ENCODE results near the gene APELA. TPM values are rescaled to one million over a fixed set of nuclear protein-coding genes. Genes with fewer than 3 reads are reported as not detected.
A peak's percentile ranks its signal among the peaks of the same experiment; 100 is the strongest.
"Not testable (repeated sequence)": the region's sequence is repeated elsewhere in the genome, so short reads cannot be mapped to it uniquely, and the experiment has no call there.

Gene APELA, protein sequence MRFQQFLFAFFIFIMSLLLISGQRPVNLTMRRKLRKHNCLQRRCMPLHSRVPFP
- not detected in 2 replicates for total RNA-seq
- polyA plus RNA-seq (2012) = 0.04 TPM

DNA sequence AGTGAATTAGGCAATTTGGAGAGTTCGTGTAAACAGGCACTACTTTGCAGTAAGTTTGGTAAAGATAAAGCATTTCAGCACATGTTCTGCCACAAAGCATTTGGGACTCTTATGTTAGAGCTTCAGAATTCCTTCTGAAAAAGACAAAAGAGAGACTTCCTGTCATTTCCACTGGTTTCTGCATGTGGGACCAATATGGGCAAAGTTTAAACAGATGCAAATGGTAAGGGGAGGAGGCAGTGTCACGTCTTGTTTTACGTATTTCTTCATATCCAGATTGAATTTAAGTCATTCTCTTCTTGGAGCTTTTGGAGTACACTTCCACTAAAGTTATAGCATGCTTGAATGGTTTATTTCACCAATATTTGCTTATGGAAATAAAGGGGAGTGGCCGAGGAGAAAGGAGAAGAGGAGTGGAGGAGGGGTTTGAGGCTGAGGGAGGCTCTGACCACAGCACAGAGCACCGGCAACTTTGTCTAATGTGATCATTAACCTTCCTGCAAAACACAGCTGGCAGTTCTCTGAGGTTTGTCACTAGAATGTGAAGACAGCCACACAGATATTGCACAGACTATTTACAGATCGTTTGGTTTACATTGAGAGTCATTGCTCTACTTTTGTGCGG lies at the start of gene APELA:
APELA (plus strand) TSS at position 479 of the 625 bp plus-strand sequence. CDS start 154 bp downstream, outside the sequence.
- peak; percentile 46 for DNase-seq (ENCODE audit: low read depth)

DNA sequence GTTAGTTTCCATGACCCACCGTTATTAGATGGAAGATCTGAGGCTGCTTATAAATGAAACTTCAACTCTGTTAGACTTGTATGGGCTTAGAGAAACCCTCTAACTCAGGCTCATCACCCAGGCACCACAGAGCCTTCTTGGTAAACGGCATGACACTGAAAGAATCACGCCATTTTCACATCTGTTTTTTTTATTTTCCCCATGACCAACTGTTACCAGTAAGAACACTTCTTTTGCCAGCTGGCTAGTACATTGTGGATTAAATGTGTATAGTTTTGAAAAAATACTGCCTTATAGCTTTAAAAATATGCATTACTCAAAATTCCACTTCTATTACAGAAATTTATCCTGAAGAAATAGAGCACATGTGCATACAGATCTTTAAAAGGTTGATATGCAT lies 48.0 kb upstream of the APELA start:
- DNase-seq (ENCODE audit: low read depth) = no peak

DNA sequence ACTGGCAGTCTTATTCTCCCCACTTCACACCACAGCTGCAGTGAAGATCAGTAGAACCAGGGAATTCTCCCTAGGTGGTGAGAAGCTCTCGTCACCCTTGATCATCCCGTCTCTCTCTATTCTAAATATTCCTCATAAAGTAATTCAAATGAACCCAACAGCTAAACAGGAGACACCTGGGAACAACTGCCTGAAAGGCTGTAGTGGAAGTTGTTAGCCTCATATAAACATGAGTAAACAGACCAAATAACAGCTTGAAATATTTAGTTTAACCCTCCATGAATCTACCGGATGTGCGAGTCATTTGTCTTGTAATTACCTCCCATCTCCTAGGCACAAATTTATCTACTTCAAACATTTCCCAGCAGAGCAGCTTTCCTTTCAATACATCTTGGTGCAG lies 30.4 kb upstream of the APELA start:
- no peak for DNase-seq (ENCODE audit: low read depth)

DNA sequence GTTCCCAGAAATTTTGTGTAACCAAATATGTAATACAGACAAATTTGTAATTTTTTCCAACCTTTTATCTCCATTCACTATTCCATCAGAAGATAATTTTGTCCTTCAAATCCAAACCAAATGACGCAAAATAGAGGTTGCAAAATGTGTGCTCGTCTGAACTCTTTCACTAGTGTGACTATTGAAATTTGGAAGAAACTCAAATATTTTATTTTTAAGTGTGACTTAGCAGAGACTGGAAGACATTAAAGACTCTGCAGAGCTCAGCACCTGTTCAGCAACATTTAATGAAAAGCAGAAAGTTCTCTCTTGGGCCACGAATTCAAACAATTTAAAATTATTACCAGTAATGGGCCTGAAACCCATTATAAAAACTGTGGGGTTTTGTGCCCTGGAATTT lies 30.0 kb upstream of the APELA start:
- DNase-seq (ENCODE audit: low read depth) = no peak

DNA sequence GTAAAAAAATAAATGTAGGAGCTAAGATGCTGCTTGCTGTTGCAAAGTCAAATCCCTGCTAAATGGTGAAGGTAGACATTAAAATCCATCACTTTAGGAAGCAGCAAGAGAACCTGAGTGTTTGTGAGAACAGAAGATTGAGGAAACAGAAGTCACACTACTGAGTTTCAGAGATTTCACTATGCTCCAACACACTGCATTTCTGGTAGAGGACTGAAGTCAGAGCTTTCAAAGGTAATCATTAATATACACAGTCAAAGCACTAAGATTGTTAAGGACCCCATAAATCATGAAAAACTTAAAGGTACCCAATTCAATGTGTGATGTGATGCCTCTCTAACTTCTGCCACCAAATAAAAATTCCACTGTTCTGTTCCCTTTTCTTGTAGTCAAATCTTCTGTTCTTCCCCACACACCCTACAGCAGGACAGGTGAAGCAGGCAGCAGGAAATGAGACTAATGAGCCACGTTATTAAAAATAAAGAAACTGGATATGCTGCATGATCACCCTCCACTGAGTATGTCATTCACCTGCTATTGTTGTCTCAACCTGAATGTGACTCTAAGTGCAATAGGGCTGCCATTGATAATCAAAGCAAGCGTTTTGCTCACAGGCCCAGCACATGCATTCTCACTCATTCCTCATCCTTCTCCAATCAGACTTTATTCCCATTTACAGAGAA lies 28.9 kb upstream of the APELA start:
- no peak for DNase-seq (ENCODE audit: low read depth)

DNA sequence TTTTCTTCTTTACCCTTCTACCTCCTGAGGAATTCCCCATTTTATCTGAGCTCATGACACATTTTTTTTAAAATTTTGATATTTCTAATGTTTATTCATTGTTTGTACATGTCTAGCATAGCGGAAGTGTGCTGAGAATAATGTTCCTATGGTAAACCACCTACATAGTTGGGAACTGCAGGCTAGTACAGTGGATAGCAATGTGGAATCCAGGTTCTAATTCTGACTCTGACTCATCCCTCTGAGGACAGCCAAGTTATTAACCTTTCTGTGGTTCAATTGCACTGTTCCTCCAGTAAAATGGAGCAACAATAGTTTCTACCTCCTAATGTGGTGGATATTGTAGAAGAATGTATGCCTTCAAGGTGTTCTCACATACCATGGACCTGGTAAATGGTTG lies 20.6 kb upstream of the APELA start:
- DNase-seq (ENCODE audit: low read depth) = peak; percentile 45

DNA sequence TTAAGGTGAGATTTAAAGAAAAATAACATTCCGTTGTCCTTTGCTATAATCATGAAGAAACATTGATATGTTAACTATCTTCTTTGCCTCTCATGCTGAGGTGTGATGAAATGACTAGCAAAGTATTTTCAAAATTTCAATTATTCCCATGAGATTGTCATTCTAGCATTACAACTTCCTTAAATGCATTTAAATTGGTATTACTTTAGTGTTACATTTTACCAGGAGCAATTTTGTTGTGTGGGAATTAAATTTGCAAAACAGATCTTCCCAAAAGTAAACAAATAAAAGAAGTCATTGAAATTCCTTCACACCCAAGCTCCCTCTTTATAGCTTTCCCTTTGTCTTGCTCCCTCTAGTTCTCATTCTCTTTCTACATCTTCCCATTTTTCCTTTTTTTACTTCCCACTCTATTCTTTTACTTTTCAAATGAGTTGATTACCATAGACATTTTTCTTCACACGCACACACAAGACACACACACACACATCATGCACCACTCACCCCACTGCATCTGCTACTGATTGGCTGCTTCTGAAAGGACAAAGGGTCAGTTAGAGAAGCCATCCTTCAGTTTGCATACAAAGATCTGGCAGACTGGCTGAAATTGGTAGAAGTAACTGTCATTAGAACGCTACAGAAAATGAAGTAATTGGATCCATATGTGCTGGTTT lies 10.0 kb upstream of the APELA start:
- peak; percentile 6 for DNase-seq (ENCODE audit: low read depth)

DNA sequence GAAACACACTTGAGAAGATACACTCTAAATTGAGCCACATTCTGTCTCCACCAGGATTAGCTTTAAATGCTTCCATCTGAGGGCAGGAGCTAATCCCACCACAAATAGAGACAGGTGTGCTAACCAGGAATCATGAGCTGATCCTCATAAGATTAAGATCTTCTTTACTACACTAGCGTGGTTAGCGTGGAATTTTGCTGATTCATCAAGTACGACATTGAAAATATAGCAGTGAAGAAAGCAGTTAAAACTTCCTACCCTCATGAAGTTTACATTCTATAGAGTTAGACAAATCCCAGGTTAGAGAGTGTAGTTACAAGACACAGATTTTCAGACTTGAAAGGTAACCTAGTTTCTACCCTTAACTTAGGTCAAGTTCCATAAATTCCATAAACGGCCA lies 5.3 kb upstream of the APELA start:
- peak; percentile 20 for DNase-seq (ENCODE audit: low read depth)

DNA sequence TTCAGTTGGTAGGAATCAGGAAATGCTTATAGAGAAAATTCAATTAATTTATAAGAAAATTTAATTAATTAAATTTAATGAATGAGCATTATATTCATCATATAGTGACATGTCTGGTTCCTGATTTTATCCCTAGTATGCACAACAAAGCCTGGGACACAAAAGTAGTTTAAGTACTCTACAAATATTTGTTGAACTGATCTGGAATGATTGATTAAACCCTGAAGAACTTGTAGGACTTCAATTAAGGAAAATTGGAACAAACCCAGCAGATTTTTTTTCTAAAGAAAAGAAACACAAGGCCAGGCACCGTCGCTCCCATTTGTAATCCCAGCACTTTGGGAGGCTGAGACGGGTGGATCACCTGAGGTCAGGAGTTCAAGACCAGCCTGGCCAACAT lies 4.5 kb upstream of the APELA start:
- no peak for DNase-seq (ENCODE audit: low read depth)

DNA sequence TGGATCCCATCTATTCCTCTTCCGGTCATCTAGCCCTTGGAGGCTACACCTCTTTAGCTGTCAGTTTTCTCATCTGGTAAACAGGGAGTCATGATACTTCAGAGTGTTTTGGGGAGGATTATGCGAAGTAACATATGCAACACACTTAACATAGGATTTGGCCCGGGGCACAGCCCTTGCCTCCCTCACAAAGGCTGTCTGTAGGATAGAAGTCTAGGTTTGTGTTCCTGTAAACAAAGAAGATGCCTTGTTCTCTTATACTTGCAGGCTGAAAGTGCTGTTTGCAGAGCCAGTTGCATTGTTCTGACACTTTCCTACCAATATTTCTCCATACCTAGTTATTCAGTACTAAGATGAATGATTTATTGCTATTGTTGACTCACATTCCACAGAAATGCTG lies 2.2 kb upstream of the APELA start:
- DNase-seq (ENCODE audit: low read depth) = no peak

DNA sequence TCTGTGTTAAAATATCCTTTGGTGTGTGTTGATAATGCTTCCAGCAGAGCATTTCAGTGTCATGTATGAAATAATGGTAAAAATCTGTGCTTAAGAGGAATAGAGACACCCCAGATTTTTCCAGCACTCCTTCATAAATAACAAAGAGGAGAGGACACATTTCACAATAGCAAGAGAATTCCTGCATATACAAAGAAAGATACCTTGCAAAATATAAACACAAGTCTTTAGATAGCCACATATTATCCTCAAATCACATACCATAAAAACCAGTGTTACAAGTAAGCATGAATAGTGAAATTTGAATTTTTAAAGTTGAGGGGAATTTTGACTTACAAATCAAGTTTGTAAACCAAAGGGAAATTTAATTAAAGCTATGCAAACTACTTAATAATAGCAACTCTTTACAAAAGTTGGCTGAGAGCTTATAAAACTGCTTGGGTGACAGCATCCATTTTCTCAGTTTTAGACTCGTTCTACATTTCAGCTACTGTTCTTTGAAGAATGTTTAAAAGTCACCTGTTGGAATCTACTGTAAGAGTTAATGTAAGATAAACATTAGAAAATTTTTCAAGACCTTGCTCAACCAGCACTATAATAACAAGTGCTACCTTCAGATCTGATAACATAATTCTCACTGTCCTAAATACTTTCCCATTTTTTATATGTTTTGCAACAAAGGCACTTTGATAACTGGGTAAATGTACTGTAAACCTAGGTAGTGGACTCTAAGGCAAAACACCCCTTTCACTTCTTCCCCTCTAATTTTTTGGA lies 3.7 kb downstream of the APELA start:
- DNase-seq (ENCODE audit: low read depth) = no peak

DNA sequence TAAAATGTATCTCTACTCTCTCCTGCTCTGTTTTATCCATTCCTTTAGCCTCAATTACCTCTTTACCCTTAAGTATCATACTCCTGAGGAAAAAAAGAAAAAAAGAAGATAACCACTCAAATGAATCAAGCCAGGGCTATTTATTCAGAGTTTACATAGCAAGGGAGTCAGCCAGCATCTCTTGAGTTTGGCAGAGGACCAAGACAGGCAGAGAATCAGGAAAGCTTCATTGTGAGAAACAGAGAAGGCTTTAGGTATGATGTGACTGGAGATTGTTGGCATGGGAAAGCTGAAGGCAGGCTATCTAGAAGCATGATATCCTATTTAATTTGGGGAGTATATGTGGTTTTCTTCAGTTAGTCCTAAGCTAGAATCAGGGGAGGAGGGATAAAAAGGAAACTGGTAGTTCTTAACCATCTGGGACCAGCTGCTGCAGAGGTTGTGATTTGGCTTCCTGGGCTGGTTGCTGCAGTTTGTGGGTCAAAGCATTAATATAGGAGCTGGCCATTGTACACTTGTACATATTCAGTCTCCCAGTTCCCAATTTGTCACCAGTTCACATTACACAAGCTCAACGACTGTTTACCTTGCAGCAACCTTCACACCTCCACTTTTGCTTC lies 11.2 kb downstream of the APELA start:
- DNase-seq (ENCODE audit: low read depth) = peak; percentile 8

DNA sequence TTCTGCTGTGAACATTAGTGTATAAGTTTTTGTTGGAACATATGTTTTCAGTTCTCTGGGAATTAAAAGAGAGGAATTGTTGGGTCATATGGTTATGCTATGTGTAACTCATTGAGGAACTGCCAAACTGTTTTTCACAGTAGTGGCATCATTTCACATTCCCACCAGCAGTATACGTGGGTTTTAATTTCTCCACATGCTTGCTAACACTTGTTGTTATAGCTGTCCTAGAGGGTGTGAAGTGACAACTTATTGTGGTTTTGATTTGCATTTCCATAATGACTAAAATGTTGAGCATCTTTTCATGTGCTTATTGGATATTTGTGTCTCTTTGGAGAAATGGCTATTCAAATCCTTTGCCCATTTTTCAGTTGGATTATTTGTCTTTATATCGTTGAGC lies 13.7 kb downstream of the APELA start:
- DNase-seq (ENCODE audit: low read depth) = no peak

DNA sequence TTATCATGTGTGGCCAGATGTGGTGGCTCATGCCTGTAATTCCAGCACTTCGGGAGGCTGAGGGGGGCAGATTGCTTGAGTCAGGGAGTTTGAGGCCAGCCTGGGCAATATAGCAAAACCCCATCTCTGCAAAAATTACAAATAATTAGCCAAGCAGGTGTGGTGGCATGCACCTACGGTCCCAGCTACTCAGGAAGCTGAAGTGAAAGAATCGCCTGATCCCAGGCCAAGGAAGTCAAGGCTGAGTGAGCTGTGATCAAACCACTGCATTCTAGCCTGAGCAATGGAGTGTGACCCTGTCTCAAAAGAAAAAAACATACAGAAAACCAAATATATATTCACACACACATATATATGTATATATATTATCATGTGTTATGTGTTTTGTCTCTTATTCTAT lies 15.0 kb downstream of the APELA start:
- DNase-seq (ENCODE audit: low read depth) = no peak

DNA sequence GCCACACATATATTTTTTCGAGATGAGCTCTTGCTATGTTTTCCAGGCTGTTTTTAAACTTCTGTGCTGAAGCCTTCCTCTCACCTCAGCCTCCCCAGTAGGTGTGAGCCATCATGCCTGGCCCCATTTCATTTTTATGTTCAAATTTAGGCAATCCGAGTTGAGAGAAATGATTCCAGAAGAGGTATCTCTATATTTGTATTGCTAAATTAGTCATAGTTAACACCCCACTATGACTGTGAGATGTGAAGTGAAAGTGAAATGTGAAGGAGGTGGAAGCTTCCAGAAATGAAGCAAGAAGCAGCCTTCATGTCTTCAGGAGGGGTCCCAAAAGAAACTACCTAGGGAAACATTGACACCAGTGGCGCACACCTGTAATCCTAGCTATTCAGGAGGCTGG lies 17.7 kb downstream of the APELA start:
- no peak for DNase-seq (ENCODE audit: low read depth)

DNA sequence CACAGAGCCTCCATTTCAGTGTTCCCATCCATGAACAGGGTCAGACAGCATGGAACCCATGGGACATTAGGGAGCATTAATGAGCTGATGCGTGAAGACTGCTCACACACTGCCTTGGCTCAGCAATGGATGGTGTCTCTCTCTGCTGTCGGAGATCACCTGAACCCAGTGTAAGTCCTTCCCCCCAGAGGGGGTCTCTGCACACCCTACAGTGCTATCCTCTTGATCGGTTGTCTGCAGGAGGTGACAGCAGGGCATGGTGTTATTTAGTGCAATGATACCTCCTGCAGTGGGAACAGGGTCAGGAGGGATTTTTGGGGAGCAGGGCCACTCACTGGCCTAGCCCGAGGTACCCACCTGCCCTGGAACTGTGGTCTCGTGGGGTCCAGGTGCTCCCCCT lies 25.6 kb downstream of the APELA start:
- DNase-seq (ENCODE audit: low read depth) = no peak

DNA sequence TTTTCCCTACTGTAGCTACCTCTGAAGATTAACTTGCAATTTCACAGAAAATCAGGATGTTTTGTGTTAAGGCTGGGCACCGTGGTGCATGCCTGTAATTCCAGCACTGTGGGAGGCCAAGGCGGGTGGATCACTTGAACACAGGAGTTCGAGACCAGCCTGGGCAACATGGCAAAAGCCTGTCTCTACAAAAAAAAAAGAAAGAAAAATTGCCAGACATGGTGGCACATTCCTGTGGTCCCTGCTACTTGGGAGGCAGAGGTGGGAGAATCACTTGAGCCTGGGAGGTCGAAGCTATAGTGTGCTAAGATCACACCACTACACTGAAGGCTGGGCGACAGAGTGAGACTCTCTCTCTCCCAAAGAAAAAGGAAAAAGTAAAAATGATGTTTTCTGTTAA lies 27.4 kb downstream of the APELA start:
- no peak for DNase-seq (ENCODE audit: low read depth)

DNA sequence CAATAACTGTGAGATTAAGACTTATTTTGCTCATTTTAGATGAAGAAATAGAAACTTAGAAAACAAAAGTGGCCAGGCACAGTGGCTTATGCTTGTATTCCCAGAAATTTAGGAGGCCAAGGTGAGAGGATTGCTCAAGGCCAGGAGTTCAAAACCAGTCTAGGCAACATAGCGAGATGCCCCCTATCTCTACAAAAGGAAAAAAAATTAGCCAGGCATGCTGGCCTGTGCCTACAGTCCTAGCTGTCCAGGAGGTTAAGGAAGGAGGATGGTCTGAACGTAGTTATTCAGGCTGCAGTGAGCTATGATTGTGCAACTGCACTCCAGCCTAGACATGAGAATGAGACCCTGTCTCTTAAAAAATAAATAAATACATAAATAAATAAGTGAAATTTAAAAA lies 28.0 kb downstream of the APELA start:
- no peak for DNase-seq (ENCODE audit: low read depth)

DNA sequence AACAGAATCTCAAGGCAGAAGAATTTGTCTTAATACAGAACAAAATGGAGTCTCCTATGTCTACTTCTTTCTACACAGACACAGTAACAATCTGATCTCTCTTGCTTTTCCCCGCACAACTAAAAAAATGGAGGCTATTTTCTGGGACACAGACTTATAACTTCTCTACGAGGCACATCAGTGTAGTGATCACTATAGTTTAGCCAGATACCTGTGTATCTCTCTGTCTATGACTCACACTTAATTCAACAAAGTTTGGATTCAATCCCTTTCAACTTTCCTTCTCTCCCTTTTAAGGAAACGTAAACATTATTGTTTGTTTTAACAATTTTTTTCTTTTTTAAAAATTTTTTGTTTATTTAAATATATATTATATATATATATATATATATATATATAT lies 29.4 kb downstream of the APELA start:
- DNase-seq (ENCODE audit: low read depth) = no peak

DNA sequence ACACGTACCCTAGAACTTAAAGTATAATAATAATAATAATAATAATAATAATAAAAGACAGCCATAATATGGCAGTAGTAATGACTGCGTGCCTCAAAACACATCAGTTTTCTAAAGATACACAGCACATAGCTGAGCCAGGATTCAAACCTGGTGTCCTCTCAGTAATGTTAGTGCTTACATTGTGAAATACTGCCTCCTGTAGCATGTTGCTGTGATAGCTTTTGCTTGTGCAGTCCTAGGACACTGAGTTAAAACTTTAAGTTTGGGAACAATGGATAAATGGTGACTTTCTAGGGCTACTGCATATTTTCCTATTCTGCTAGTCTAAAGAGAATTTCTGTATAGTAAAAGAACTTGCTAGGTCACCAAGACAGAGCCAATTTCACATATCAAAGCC lies 36.5 kb downstream of the APELA start:
- DNase-seq (ENCODE audit: low read depth) = not testable (repeated sequence)

DNA sequence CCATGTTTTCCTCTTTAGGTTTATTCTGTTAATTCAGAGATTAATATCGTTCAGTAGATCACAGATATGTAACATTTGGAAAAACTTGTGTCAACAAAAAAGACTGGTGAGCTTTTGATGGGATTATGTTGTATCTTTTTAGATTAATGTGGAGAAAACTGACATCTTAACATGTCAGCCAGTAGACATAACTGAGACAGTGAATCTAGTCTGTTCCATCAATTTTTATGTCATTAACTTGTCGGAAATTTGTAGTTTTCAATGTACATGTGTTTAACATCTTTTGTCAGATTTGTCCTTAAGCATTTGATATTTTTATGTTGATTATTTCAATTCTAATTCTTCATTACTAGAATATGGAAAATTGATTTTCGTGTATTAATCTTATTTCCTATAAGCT lies 42.0 kb downstream of the APELA start:
- no peak for DNase-seq (ENCODE audit: low read depth)

All from myocyte (in vitro differentiated cells).